WTC11 (cell line): Measurements from ENCODE around the gene TET3.

Experiments used
- TF ChIP-seq, protein P1 (sequence below): fragments of 200-600 bp; IDR thresholded peaks from 2 replicates; pipeline ENCODE4 v1.8.0; 2022; ENCODE audit warnings: antibody characterized with exemption
- TF ChIP-seq, protein P2 (sequence below): sonication (generic); formaldehyde crosslinking; IDR thresholded peaks from 2 replicates; pipeline ENCODE4 v1.8.0; 2022; ENCODE audit warnings: mild to moderate bottlenecking, missing genetic modification reagents
- TF ChIP-seq, protein P3 (sequence below): sonication (generic); formaldehyde crosslinking; IDR thresholded peaks from 2 replicates; pipeline ENCODE4 v1.8.1; 2022; ENCODE audit warnings: low read depth, mild to moderate bottlenecking, moderate library complexity, missing genetic modification reagents, borderline replicate concordance
- TF ChIP-seq, protein P4 (sequence below): sonication (generic); formaldehyde crosslinking; IDR thresholded peaks from 2 replicates; pipeline ENCODE4 v1.8.1; 2023; ENCODE audit warnings: mild to moderate bottlenecking, missing genetic modification reagents, borderline replicate concordance
- TF ChIP-seq, protein P5 (sequence below): sonication (generic); formaldehyde crosslinking; IDR thresholded peaks from 2 replicates; pipeline ENCODE4 v1.8.1; 2022; ENCODE audit warnings: mild to moderate bottlenecking, moderate library complexity, missing genetic modification reagents
- TF ChIP-seq, protein P6 (sequence below): sonication (generic); formaldehyde crosslinking; IDR thresholded peaks from 2 replicates; pipeline ENCODE4 v1.8.1; 2023; ENCODE audit warnings: mild to moderate bottlenecking, missing genetic modification reagents, moderate library complexity

DNA sequence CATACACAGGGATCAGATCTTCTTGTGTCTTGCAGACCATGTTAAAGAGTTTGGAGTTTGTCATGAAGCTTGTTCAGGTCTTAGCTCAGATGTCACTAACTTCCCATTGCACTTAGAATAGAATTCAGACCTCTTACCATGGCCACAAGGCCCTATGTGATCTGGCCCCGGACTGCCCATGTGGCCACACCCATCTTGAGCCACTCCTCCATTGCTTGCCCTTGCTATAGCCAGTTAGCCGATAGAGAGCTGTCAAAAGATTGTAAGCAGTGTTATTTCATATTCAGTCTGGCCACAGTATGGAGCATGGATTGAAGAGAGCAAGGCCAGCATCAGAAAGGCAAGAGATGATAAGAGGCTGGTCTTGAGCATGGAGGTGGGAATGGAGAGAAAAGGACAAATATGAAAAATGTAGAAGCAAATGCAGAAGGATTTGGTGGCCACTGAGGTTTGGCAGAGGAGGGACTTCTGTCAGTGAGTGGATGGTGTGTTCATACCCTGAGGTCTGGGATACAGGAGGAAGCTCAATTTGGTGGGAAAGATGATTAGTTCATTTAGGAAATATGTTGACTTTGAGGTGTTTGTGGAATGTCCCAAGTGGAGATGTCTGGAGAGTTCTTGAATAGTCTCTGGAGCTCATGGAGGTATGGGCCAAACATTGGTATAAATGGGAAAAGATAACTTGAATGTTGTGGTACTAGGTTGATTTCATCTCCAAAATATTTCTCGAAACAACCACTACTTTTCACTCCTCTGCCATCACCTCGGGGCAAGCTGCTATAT lies 47.4 kb upstream of the TET3 start:
- TF ChIP-seq, protein P1, sequence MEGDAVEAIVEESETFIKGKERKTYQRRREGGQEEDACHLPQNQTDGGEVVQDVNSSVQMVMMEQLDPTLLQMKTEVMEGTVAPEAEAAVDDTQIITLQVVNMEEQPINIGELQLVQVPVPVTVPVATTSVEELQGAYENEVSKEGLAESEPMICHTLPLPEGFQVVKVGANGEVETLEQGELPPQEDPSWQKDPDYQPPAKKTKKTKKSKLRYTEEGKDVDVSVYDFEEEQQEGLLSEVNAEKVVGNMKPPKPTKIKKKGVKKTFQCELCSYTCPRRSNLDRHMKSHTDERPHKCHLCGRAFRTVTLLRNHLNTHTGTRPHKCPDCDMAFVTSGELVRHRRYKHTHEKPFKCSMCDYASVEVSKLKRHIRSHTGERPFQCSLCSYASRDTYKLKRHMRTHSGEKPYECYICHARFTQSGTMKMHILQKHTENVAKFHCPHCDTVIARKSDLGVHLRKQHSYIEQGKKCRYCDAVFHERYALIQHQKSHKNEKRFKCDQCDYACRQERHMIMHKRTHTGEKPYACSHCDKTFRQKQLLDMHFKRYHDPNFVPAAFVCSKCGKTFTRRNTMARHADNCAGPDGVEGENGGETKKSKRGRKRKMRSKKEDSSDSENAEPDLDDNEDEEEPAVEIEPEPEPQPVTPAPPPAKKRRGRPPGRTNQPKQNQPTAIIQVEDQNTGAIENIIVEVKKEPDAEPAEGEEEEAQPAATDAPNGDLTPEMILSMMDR, result no peak
- TF ChIP-seq, protein P2, sequence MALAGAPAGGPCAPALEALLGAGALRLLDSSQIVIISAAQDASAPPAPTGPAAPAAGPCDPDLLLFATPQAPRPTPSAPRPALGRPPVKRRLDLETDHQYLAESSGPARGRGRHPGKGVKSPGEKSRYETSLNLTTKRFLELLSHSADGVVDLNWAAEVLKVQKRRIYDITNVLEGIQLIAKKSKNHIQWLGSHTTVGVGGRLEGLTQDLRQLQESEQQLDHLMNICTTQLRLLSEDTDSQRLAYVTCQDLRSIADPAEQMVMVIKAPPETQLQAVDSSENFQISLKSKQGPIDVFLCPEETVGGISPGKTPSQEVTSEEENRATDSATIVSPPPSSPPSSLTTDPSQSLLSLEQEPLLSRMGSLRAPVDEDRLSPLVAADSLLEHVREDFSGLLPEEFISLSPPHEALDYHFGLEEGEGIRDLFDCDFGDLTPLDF, result no peak
- TF ChIP-seq, protein P3, sequence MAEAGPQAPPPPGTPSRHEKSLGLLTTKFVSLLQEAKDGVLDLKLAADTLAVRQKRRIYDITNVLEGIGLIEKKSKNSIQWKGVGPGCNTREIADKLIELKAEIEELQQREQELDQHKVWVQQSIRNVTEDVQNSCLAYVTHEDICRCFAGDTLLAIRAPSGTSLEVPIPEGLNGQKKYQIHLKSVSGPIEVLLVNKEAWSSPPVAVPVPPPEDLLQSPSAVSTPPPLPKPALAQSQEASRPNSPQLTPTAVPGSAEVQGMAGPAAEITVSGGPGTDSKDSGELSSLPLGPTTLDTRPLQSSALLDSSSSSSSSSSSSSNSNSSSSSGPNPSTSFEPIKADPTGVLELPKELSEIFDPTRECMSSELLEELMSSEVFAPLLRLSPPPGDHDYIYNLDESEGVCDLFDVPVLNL (CRISPR knock-in tag), result no peak
- TF ChIP-seq, protein P4, sequence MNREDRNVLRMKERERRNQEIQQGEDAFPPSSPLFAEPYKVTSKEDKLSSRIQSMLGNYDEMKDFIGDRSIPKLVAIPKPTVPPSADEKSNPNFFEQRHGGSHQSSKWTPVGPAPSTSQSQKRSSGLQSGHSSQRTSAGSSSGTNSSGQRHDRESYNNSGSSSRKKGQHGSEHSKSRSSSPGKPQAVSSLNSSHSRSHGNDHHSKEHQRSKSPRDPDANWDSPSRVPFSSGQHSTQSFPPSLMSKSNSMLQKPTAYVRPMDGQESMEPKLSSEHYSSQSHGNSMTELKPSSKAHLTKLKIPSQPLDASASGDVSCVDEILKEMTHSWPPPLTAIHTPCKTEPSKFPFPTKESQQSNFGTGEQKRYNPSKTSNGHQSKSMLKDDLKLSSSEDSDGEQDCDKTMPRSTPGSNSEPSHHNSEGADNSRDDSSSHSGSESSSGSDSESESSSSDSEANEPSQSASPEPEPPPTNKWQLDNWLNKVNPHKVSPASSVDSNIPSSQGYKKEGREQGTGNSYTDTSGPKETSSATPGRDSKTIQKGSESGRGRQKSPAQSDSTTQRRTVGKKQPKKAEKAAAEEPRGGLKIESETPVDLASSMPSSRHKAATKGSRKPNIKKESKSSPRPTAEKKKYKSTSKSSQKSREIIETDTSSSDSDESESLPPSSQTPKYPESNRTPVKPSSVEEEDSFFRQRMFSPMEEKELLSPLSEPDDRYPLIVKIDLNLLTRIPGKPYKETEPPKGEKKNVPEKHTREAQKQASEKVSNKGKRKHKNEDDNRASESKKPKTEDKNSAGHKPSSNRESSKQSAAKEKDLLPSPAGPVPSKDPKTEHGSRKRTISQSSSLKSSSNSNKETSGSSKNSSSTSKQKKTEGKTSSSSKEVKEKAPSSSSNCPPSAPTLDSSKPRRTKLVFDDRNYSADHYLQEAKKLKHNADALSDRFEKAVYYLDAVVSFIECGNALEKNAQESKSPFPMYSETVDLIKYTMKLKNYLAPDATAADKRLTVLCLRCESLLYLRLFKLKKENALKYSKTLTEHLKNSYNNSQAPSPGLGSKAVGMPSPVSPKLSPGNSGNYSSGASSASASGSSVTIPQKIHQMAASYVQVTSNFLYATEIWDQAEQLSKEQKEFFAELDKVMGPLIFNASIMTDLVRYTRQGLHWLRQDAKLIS (CRISPR knock-in tag), result no peak
- TF ChIP-seq, protein P5, sequence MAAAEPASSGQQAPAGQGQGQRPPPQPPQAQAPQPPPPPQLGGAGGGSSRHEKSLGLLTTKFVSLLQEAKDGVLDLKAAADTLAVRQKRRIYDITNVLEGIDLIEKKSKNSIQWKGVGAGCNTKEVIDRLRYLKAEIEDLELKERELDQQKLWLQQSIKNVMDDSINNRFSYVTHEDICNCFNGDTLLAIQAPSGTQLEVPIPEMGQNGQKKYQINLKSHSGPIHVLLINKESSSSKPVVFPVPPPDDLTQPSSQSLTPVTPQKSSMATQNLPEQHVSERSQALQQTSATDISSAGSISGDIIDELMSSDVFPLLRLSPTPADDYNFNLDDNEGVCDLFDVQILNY (CRISPR knock-in tag), result no peak
- TF ChIP-seq, protein P6, sequence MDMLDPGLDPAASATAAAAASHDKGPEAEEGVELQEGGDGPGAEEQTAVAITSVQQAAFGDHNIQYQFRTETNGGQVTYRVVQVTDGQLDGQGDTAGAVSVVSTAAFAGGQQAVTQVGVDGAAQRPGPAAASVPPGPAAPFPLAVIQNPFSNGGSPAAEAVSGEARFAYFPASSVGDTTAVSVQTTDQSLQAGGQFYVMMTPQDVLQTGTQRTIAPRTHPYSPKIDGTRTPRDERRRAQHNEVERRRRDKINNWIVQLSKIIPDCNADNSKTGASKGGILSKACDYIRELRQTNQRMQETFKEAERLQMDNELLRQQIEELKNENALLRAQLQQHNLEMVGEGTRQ (CRISPR knock-in tag), result no peak
